ENCODE data around the gene POLR2H.

Gene POLR2H

GRCh38 chr3:184353546-184353941 lies 8.0 kb upstream of the POLR2H start:
- DNase-seq: no peak

GRCh38 chr3:184354121-184354728 lies 7.3 kb upstream of the POLR2H start:
- DNase-seq: no peak

DNA sequence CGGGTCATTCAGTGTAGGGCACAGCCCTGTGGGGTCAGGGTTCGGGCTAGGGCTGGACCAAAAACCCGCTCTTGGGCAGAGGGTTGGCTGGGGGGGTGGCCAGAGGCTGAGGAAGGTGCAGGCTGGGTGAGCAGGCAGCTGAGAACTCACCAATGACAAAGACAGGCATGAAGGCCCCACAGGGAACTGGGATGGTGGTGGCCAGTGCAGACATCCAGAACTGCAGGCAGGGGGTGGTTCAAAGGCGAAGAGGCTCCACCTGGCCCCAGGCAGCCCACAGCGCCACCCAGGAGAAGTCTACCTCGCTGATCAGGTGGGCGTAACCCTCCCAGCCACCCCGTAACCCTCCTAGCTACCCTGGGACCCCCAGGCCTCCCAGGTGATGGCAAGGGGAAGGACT lies 6.8 kb upstream of the POLR2H start:
- DNase-seq: no peak

DNA sequence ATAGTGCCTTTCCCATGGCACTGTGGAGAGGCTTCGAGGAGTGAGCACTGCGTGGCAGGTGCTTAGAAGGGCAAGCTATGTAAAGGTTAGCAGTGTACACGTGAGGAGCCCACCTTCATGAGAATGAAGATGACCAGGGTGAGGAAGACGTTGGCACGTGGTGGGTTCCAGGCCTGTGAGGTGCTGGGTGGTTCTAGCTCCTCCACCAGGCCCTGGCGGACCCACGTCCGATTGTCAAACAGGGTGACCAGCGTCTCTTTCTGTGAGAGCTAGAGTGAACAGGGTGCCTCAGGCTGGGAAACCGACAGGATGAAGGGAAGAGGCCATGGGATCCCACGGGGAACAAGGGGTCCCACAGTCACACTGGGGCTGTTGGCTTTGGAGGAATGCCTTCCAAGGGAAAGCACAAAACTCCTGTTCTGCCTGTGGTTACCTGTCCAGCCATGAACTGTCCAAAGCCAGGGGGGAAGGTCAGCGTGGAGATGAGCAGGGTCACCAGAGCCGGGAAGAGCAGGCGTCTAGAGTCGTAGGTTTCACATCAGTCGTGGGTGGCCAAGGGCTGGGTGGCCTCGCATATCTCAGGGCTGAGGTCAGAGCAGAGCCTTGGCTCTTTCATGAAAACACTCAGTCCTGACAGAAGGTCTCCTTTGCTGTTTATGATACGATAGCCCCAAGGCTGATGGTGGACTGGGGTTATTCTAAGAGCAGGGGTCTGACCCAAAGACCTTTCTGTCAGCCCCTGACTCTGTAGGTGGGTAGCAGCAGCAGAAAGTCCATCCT lies 6.1 kb upstream of the POLR2H start:
- DNase-seq: no peak

GRCh38 chr3:184357248-184358123 lies 4.0 kb upstream of the POLR2H start:
- DNase-seq: no peak

DNA sequence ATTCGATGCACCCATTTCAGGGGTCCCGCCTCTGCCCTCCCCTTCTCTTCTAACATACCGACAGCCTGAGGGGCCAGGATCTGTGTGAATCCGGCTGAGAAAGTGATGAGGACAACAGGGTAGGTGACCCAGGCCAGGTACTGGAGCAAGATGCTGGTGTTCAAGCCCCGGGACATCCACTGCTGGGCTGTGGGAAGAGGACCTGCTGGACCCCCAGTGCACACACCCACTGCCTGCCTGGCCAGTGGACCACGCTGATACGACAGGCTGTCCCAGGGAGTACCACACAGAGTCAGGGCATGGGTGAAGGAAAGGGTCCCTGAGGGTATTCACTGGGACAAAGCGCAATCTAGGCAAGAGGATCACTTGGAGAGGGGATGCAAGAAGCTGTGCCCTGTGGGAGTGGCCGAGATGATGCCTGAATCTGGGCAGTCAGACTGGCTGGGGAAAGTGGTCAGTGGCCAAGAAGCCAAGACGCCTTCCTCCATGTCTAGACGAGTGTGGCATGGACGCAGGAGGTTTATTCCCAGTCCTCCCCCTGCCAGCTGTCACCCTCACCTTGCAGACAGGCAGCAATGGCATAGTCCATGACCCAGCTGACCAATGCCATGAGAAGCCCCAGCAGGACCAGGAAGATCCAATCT lies 3.3 kb upstream of the POLR2H start:
- no peak for DNase-seq

- no peak for DNase-seq
Measured at GRCh38 chr3:184358921-184359350, 2.6 kb upstream of the POLR2H start.

- no peak for DNase-seq
Measured at GRCh38 chr3:184359610-184360009, 1.9 kb upstream of the POLR2H start.

DNA sequence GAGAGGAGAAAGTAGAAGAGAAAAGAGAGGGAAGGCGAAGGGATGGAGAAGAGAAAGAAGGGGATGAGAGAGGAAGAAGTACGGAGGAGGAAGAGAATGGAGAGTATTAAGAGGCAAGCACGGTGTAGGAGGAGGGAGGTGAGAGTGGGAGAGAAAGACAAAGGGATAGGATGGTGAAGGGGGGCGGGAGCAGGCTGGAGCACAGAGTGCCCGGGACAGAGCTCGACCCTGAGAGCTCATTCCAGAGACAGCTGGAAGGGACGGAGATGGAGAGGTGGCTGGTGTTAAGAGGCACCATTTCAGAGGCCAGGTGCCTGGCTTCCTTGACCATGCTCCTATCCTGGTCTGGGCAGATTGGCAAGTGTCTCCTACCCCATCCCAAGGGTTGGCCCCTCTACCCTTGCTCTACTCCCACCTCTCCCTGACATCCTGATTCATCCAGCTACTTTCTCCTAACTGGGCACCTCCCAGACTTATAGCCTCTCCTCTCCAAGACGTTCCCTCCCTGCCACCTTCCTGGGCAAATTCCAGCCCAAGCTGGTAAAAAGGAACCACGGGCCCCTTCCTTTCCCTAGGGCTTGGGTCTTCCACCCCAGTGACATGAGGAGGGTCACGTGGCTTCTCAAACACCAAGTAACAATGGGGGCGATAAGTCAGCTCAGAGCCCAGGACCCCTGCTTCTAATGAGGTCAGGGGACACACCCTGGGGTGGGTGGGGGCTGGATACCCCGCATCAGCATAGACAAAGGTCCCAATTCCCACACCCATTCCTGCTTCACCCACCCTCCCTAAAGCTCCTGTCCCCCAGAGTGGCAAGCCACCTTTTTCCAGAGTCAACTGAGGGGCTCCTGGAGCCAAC lies 1.2 kb upstream of the POLR2H start:
- DNase-seq: no peak

DNA sequence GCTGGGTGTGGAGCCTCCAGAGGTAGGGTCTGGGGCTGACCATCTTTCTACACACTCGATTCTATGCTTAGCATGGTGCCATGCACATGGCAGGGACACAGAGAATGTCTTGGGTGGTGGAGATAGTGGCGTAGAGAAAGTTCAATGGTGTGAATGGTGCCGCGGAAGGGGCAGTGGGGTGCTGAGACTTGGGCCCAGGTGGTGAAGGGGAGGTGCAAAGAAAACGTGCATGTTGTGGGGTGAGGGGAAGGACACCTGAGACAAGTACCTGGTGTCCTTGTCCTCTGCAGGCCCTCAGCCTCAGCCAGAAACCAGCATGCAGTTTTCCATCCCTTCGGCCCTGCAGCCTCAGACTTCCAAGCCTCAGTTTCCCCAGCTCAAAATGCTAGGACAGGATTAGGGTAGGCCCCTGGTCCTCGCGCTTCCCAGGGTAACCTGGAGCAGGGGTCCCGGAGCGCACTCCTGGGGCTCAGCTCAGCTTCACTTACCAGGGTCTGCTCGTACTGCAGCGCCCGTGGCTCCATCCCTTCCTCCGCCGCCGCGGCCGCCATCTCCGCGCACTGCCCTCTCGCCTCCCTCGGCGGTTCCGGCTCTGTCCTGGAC lies 480 bp upstream of the POLR2H start:
- no peak for DNase-seq

GRCh38 chr3:184361932-184362667 lies 590 bp downstream of the POLR2H start:
- DNase-seq: peak; percentile 64

DNA sequence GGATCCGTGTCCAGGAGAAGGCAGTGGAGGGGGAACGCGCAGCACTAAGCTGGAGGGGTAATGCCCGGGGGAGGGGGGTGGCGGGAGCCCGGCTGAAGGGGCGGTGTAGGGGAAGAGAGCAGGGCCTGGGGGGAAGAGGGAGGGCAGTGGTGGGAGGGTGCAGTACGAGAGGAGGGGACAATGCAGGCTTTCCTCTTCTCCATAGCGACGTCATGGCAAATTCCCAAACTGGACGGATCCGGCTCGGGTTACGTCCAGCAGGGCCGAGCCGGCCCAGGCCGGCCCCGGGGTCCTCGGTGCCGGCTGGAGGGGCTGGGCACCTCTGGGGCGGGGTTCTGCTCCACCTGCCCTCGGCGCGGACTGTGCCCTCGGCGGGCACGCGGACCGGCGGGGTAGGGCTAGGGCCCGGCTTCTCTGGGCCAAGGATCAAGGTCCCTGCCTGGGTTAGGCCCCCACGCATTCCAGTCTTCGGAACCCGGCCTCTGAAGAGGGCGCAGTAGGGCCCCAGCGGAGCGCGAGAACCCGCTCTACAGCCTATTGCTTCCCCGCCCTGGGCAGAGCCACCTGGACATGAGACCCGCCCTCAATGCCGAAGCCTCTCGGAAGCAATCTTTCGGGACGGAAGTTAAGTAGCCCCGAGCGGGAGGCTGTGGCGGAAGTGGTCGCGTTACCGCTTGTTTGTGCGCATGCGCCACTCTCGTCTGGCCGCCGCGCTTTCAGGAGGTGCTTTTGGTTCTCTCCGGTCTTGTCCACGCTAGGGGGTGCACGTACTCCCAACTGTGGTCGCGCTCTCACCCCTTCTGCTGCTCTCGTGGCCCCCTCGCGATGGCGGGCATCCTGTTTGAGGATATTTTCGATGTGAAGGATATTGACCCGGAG lies 1.4 kb downstream of the POLR2H start:
- DNase-seq: peak; percentile 86

- DNase-seq: no peak
Measured at GRCh38 chr3:184366619-184367289, 5.2 kb downstream of the POLR2H start.

DNA sequence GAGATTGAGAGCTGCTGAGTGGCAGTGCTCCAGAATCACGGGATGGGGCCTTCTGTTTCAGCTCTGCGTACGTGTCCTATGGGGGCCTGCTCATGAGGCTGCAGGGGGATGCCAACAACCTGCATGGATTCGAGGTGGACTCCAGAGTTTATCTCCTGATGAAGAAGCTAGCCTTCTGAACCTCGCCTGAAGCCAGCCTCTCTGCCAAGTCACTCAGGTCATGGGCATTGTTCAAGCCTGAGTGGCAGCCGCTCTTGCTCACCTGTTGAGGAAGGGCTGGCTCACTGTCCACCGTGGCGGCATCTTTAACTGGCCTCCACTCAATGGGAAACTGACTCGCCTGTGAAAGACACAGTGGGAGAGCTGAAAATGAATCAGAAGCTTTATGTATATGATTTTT lies 6.6 kb downstream of the POLR2H start:
- DNase-seq: no peak

GRCh38 chr3:184368586-184369183 lies 7.2 kb downstream of the POLR2H start:
- DNase-seq: no peak

DNA sequence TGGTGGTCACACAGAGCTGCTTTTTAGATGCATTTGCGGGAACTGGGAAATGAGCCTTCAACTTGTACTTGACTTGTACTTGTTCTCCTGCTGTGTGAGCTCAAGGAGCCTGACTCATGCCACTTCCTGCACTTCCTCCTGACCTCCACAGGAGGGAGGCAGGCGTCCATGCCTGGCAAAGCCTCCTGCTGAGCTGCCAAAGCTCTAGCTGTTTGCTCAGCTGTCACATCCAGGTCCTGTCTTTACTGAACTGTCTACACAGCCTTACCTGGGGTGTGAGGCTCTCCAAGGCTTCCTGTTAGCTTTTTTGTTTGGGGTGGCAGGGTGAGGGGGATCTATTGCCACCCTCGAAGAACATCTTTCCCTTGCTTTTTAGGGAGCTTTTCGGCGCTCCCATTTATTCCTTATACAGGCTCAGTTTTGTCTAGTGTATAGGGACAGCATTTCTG lies 10.1 kb downstream of the POLR2H start:
- DNase-seq: peak; percentile 58

- DNase-seq: no peak
Measured at GRCh38 chr3:184372296-184372821, 10.8 kb downstream of the POLR2H start.

DNA sequence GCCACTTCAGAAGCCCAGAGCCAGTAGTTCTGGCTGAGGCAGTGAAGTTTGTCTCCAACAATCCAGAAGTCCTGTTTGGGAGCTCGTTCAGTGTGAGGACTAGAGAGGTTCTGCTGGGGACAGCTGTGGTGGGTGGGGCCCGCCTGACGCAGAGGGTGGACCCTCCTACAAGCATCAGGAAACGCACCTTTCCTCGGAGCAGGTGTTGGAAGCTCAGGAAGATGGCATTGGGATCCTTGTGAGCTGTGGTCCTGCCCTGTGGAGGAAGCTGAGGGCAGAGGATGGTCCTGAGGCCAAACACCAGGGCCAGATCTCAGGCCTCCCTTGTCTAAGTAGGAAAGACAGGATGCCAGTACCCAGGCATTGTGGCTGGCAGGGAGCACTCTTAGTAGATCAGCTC lies 11.4 kb downstream of the POLR2H start:
- DNase-seq: no peak

- DNase-seq: no peak
Measured at GRCh38 chr3:184373422-184373821, 11.9 kb downstream of the POLR2H start.

Data from NCI-H748 treated with DMSO at 0.1 percent for 48 hours (cell line).